Activated T-helper 9 cell treated with anti-CD3 and anti-CD28 coated beads, Interleukin-2, amount 50 U/mL, for 16 hours (primary cell): Measurements from ENCODE around the gene SEC14L2.
A peak's percentile ranks its signal among the peaks of the same experiment; 100 is the strongest.
"Not testable (repeated sequence)": the region's sequence is repeated elsewhere in the genome, so short reads cannot be mapped to it uniquely, and the experiment has no call there.

Experiments used
- DNase-seq: peaks from one replicate; pipeline ENCODE4 v3.0.0-alpha.2; 2020; ENCODE audit warnings: low read depth

The SEC14L2 gene

DNA sequence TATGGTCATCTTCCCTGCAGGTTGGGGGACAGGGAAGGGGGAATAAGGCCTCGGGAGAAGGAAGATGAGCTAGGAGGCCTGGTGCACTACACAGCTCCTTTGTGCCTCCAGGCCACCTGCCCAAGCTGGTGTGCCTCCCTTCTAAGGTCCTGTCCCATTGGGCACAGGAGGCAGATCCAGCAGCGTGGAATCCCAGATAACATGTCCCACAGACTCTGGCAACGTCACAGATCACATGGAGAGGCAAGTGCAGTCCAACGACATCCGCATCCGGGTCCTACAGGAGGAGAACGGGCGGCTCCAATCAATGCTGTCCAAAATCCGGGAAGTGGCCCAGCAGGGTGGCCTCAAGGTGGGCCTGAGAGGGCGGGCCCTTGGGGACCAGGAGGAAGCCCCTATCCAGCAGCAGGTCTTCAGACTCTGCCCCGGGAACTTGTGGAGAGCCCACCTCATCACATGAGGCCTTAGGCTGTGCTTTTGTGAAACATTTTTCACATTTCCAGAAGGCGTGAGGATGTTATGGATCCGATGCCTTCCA, 21.4 kb upstream of the SEC14L2 start:
- DNase-seq: no peak

DNA sequence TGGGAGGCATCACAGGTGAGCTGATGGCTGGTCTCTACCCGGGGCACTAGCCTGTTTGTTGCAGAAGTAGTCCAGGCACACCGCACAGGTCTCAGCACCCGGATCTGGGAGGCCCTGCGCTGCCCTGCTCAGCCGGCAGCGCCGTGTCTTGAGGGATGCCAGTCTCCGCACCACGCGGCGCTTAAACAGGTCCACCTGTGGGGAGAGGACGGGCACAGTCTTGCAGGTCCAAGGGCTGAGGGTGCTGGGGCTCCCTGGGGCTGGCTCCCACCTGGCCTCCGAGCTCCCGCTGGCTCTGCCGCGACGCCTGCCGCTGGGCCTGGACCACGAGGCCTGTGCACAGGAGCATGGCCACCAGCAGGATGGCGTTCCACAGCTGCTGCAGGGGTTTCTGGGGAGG, 16.8 kb upstream of the SEC14L2 start:
- DNase-seq: no peak

DNA sequence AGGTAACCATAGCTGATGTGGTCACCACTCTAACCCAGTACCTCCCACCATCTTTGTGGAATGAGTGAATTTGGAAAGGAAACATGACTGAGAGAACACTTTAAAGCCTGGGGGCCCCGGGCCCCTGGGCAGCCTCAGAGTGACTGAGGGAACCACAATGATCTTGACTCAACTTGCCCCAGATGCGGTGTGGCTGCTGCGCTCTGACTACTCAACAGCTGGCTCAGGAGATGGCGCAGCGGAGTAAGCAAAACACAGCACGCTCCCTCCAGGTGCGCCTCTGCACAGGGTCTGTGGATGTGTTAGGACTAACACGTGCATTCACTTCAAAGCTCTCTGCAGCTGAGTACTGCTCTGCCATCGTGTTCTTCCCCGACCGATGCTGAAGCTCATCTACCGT, 15.6 kb upstream of the SEC14L2 start:
- no peak for DNase-seq

DNA sequence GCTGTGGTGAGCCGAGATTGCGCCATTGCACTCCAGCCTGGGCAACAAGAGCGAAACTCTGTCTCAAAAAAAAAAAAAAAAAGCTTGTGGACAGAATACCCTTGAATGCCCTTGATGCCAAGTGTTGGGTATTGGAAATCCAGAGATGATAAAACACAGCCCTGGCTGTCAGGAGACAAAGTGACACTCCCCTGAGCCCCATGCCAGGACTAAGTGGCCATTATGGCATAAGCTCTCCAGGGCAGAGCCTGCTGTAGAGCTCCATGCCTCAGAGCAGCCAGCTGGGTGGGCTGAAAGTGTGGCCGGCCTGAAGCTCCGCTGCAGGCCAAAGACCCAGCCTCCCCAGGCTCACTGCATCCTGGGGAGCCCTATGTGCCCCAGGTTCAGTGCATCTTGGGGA, 14.5 kb upstream of the SEC14L2 start:
- DNase-seq: no peak

DNA sequence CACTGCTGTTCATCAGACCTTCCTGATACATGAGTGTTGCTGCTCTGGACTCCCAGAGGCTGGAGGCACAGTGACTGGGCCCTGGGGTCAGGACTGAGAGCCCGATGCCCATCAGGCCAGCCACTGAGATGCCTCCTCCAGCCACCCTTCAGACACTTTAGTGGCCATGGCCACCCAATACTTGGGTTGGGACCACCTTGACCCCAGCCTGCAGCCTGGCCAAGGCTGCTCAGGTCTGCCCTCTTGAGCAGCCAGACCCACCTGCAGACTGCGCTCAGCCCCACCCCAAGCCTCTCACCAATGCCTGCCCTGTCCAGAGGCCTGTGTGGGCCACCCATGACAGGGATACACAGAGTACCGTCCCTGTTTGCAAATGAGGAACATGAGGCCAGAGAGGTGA, 13.8 kb upstream of the SEC14L2 start:
- DNase-seq: no peak

DNA sequence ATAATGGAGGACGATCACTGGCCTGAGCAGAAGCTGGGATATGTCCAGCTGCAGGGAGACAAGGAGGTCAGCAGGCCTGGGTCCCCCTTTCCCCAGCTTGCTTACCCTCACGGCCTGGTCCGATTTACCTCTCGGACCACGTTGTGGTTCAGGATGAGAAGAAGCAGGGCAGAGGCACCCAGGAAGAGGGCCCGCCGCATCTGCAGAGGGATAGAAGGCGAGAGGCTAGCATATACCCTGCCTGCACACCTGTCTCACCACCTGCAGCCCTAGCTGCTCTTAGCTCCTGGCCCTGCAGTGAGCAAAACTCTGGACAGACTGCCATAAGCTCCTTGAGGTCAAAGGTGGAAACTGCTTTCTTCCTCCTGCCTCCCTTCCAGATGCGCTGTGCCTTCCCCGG, 10.9 kb upstream of the SEC14L2 start:
- DNase-seq: no peak

DNA sequence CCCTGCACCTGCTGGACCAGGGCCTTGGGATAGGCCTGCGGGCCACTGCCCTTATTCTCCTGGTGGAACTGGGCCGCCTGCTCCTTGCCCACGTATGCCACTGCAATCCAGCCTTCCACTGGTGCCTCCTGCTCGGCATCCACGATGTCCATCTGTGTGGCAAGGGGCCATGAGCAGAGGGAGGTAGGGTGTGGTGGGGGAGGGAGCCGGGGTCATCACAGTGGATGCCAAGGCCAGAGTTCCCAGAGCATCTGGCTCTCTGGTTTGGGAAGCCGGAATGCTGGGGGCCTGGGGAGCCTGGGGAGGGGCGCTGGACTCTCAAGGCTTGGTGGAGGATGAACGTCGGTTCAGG, 10.2 kb upstream of the SEC14L2 start:
- no peak for DNase-seq

DNA sequence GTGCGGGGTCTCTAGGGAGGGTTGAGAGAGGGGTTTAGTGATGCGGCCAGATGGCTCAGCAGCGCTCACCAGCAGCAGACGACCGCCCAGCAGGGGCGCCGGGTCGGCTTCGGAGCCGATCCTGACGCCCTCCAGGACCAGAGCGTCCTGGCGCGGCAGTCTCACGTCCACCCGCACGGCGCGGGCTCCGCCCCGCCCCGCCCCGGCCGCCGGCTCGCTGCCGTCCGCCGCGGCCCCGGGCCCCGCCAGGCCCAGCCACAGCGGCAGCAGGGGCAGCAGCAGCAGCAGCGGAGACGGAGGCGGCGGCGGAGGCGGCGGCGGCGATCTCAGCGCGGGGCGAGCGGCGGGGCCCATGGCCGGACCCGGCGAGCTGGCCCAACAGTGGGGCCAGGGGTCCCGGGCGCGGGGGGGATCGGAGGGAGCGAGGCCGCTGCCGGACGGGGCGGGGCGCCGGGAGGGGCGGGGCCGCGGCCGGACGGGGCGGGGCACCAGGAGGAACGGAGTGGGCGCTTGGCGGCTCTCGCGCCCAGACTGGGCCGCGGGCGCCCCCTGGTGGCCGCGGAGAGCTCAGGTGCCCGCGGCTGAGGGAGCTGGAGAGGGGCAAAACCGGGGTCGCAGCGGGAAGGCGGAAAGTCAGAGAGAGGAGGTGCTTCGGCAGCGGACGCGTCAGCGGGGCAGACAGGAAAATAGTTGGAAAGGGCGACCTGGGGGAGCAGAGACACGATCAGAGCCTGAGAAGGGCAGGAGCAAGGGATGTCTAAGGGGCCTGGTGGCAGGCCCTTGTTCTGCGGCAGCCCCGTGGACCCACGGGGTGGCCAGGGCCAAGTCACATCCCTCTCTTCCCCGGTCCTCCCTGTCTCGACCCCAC, 9.6 kb upstream of the SEC14L2 start, which contains the start of gene RNF215:
TSS of gene RNF215 (minus strand) at position 452 of the 868 bp plus-strand sequence. CDS start at position 354, 98 bp downstream.
- peak; percentile 76 for DNase-seq

DNA sequence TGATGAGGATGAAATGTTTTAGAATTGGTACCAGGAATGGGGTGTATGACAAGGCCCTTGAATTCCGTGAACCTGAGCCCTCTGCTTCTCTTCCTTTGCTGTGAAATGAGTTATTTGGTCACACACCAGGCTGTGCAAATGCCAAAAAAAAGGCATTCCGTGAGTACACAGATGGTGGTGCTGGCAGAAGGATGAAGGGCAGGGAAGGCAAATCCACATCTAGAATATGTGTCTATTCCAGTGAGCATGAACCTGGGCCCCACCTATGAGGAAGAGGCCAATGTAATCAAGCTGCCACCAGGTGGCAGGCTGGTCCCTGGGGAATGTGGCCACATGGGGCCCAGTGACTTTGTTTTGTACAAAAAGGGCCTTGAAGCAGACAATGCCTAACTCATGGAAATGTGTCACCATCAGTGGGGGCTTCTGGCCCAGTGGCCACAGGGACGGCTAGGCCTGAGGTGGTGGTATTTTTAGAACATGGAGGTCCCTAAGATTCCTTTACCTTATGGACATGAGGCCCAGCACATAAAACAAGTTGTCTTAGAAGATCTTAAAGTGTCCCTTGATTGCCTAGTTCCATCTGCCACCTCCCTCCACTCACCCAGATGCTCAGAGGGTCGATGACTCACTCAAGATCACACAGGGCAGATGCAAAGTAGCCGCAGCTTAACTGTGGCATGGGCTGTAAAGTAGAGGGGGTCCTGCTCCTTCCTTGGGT, 5.7 kb upstream of the SEC14L2 start:
- DNase-seq: peak; percentile 66

DNA sequence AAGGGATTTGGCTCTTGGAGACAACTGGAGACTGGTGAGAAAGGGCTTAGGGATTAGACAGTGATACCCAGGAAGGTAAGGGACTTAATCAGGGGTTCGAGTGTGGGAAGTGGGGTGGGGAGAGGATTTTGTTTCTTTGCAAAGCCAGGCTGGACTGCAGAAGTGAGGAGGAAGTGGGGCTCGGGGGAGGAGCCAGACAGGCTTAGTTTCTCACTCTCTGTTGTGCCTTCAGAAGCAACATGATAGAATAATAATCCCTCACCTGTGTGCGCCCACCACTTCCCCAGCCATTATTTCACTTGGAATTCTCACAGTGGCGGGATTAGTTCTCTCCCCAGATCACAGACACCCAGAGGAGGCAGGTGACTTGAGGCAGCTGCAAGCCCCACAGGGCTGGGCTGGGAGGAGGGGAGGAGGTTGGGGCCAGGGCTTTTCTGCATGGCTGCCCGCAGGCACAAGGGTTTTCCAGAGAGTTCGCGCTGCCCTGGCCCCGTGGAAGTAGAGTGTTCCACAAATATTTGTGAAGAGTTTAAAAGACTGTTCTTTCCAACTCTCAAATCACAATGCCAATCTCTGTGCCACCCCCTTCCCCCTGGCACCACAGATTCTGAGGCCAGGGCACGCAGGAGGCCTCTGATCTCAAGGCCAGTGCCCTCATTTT, 4.0 kb upstream of the SEC14L2 start:
- no peak for DNase-seq

DNA sequence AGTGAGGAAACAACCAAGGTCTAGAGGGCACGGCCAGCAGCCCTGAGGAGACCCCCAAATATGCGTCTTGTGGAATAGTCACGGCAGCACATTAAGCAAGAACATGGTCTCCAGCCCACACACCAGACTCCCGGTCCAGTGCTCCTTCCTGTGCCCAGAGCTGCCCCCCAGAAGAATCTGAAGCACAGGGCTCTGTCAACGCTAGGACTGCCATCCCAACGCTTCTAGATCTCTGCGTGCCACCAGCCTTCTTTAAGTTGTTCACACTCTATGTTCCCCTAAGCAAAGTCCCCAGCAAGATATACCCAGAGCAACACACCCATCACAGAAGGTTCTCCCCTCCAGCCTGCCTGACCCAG, 3.5 kb upstream of the SEC14L2 start:
- no peak for DNase-seq

DNA sequence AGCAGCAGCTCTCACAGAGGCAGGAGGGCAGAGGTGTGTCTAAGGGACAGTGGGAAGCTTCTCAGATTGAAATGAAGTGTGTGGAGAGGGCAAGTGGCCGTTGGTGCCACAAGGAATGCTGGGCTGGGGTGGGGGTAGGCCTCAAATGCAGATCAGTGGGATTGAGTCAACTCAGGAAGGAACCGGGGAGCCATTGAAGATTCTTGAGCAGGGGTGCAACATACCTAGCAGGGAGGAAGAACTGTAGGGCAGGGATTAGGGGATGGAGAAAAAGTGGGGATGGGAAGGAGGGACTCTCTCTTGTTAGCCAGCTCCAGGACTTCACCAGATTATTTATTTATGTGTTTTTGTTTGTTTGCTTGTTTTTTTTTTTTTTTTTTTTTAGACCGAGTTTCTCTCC, 2.9 kb upstream of the SEC14L2 start:
- no peak for DNase-seq

DNA sequence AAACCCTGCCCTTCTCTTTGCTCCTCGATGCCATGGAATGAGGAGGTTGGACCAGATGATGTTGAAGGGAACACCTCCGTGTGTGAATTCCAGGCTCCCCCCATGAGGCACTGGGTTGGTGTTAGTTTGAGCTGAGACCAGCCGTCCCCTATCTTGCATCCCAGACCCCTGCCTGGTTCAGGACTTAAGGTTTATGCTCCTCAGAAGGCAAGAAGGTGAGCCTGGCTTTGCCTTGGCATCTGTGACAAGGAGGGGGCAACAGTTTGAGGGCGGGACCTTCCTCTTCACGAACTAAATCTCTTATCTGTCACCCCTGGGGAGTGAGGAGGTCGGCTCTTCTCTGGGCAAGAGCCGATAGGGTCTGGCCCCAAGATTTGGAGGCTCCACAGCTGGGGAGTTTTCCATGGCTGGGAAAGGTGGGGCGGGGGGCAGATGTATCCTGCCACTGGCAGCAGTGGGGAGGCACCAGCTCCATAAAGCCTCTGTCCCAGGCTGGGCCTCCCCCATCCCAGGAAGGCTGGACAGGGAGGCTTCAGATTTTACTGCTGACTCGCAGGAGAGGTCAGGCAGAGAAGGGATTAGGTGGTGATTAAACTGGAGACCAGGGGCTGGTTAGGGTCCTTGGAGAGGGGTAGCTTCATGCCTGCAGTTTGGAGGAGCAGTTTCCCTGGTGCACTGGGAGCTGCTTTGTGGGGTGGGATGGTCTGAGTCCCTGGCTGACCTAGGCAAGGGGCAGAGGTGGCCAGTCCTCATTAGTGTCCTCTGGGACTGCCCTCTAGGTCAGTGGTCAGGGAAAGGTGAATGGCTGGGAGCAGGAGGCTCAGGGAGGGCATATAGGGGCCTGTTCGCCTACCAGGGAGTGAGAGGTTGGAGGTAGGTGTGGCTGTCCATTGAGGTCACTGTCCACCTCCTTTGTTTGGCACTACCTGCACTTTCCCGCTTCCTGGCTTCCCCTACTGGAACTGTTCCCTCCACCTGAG, 1.1 kb downstream of the SEC14L2 start:
- no peak for DNase-seq

DNA sequence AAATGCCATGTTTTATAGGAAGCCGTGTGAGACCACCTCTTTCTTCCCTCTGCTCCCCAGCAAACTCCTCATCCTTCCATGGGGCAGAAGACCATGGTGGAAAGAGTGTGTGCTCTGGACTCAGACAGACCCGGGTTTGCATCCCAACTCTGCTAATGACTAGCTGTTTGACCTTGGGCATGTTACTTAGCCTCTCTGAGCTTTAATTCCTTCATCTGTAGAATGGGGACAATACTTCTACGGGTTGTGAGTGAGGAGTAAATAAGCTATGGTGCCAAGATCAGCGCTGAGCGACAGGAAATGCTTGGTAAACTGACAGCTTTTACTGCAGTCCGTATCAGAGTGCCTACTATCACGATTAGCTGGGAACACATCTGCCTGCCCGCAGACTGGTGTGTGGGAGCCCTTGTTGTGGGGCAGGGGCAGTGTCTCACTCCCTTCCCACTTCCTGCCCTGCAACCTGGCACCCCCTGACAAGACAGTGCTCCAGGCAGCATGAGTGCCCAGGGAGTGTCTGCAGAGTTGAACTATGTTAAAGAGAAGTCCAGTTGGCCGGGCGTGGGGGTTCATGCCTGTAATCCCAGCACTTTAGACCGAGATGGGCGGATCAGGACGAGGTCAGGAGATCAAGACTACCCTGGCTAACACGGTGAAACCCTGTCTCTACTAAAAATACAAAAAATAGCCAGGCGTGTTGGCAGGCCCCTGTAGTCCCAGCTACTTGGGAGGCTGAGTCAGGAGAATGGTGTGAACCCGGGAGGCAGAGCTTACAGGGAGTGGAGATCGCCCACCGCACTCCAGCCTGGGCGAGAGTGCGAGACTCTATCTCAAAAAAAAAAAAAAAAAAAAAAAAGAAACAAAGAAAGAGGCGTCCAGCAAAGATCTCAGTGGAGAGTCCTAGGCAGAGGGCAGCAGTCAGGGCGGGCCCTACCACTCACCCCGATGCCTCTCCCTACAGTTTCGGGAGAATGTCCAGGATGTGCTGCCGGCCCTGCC, 2.2 kb downstream of the SEC14L2 start:
- DNase-seq: no peak

DNA sequence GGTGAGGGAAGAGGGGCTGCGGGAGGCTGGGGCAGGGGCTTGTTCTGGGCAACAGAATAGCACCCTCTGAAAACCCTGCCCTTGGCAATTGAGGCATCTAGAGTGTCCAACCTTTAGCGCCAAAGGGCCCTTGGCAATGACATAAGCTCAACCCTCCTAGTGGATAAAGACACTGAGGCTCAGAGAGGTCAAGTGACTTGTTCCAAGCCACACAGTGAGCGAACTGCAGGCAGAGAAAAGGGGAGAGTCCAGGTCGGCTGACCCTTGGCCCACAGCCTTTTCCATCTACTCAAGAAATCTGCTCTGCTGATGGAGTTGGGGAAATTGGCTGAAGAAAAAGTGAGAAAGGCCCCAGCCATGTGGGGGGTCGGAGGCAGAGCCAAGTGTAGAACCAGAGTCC, 2.9 kb downstream of the SEC14L2 start:
- no peak for DNase-seq

DNA sequence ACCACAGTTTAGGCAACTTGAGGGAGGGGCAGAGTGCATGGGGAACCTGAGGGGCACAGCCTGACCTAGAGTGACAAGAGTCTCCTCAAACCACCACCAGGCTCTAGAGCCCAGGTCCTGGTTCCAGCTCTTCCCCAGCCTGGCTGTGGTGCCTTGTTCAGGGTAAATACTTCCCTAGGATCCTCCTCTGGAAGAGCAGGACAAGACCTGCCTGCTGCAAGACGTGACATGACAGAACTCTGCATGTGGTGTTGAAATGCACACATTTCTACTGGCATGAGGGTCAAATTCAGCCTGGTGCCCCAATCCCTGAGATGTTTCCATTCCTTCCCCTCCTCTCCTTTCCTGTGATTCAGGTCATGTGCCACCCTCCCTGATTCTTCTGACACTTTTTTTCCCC, 3.3 kb downstream of the SEC14L2 start:
- no peak for DNase-seq

DNA sequence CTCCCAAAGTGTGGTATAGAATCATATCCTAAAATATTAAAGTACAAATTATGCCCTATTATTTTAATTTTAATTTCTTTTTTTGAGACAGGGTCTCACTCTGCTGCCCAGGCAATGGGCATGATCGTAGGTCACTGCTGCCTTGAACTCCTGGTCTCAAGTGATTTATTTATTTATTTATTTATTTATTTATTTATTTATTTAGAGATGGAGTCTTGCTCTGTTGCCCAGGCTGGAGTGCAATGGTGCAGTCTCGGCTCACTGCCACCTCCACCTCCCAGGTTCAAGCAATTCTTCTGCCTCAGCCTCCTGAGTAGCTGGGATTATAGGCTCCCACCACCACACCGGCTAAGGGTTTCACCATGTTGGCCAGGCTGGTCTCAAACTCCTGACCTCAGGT, 4.2 kb downstream of the SEC14L2 start:
- not testable (repeated sequence) for DNase-seq

DNA sequence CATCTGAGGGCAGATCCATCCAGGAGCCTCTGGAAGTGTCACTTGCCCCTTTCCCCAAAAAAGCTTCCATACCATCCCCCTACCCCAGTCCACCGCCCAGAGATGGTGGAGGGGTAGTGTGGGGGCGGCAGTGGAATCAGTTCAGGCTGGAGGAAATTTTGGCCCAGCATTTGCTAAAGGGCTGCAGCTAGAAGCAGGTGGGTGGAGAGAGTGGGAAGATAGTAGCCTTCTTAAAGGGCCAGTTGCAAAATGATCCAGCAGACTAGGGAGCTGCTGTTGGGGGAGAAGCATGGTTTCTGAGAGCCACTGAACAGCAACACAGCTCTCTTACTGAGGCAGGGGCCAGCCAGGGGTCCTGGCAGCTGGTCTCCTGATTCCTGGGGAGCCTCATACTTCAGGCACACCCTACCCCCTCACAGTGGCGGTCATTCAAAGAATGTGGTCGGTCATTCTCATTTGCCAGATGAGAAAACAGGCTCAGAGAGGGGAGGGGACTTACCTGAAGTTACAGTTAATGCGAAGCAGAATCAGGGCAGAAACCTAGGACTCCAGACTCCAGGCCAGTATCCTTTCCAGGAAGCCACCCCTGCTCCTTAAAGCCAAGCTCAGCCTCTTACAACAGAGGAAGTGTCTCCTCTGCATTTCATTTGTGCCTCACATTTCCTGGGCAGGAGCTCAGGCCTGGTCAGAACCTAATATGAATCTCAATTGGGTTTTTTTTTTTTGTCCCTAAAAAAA, 5.4 kb downstream of the SEC14L2 start:
- DNase-seq: no peak

DNA sequence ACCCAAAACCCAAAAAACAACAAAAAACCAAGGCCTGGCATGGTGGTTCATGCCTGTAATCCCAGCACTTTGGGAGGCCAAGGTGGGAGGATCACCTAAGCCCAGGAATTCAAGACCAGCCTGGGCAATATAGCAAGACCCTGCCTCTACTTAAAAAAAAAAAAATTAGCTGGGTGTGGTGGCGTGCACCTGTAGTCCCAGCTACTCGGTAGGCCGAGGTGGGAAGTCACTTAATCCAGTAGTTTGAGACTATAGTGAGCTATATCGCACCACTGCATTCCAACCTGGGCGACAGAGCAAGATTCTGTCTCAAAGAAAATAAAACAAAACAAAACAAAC, 5.9 kb downstream of the SEC14L2 start:
- DNase-seq: not testable (repeated sequence)

DNA sequence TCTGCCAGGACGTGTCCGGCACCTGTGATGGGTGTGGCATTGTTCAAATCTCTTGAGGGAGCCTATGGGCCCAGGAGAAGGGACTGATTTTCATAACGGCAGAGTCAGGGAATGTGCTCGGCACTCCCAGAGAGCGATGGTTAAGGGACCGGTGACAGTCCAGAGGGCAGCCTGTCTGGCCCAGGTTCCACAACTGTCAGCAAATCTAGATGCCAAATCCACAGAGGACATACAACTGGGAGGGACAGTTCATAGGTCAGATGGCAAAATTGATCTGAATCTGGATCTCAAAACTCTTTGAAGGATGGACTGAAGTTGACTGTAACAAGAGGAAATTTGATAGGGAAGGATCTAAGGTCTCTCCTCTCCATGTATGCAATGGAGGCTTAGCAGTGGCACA, 7.5 kb downstream of the SEC14L2 start:
- no peak for DNase-seq
